AG04450 (cell line): ENCODE measurements around the gene PDE11A. TPM values are rescaled to one million over a fixed set of nuclear protein-coding genes. Genes with fewer than 3 reads are reported as not detected.
A peak's percentile ranks its signal among the peaks of the same experiment; 100 is the strongest.

Source experiments
- CTCF ChIA-PET: fragments of 300-600, 350-600 bp; formaldehyde crosslinking; extraction: SDS; loops from one replicate; lab custom pipeline; 2022; ENCODE audit warnings: antibody characterized with exemption, inconsistent platforms; lab: Charles Lee
- POLR2A ChIA-PET: fragments of 350-600 bp; formaldehyde crosslinking; extraction: SDS; loops from one replicate; lab custom pipeline; 2021; ENCODE audit warnings: antibody characterized with exemption, inconsistent platforms; lab: Yijun Ruan, JAX
- DNase-seq: peaks from one replicate; pipeline ENCODE4 v3.0.0-alpha.2; 2011; ENCODE audit warnings: low read depth, low spot score
- H3K27ac ChIP-seq: one replicate; pipeline ENCODE4 v1.5.1; 2012; ENCODE audit warnings: low read depth, low read length, control low read depth
- H3K27me3 ChIP-seq: one replicate; pipeline ENCODE4 v1.6.0; 2012; ENCODE audit warnings: low read length; ENCODE audit not compliant: control insufficient read depth, insufficient read depth
- H3K4me3 ChIP-seq: 2 replicates; pipeline ENCODE4 v1.5.1; 2011; ENCODE audit warnings: mild to moderate bottlenecking, low read depth, low read length, control low read depth
- H3K9me3 ChIP-seq: 2 replicates; pipeline ENCODE4 v1.5.1; 2012; ENCODE audit warnings: low read length; ENCODE audit not compliant: control insufficient read depth, insufficient read depth
- polyA plus RNA-seq: library from polyadenylated mRNA; depleted of rRNA; stranded (reverse); fragments of >200 nt; gene quantifications from 2 replicates; pipeline ENCODE4 v1.2.3, GENCODE V29; 2011
- TF ChIP-seq, protein P1 (sequence below): IDR thresholded peaks from 2 replicates; pipeline ENCODE4 v1.5.1; 2011; ENCODE audit warnings: low read depth, low read length, control low read depth, inconsistent platforms

PDE11A gene
- polyA plus RNA-seq, 1 experiment, result 0.24 TPM

- H3K9me3 ChIP-seq, result no peaks in the 10 kb centered on the region; the same call in 1 of the 2 replicates
- H3K4me3 ChIP-seq, result peak overlapping the region; percentile 88
- H3K27ac ChIP-seq, result no peak overlapping the region
- no peak for DNase-seq
- CTCF ChIA-PET, result interaction anchor here (0.9 to 7.5 kb wide), 3 partner anchors 11 to 128 kb away, joined by 3 to 68 read pairs (median 3); no protein-coding TSS in a partner anchor
- no peaks in the 10 kb centered on the region for H3K27me3 ChIP-seq
- TF ChIP-seq, protein P1, sequence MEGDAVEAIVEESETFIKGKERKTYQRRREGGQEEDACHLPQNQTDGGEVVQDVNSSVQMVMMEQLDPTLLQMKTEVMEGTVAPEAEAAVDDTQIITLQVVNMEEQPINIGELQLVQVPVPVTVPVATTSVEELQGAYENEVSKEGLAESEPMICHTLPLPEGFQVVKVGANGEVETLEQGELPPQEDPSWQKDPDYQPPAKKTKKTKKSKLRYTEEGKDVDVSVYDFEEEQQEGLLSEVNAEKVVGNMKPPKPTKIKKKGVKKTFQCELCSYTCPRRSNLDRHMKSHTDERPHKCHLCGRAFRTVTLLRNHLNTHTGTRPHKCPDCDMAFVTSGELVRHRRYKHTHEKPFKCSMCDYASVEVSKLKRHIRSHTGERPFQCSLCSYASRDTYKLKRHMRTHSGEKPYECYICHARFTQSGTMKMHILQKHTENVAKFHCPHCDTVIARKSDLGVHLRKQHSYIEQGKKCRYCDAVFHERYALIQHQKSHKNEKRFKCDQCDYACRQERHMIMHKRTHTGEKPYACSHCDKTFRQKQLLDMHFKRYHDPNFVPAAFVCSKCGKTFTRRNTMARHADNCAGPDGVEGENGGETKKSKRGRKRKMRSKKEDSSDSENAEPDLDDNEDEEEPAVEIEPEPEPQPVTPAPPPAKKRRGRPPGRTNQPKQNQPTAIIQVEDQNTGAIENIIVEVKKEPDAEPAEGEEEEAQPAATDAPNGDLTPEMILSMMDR, result no peak
- POLR2A ChIA-PET, result no interaction called here
These were observed 454.7 kb downstream of the PDE11A start for GRCh38 chr2:177617849-177618248.

- H3K27ac ChIP-seq, result no peak overlapping the region
- TF ChIP-seq, protein P1, result no peak
- POLR2A ChIA-PET, result no interaction called here
- CTCF ChIA-PET, result interaction anchor here (0.7 to 7.5 kb wide), 5 partner anchors 13 to 452 kb away, joined by 3 to 68 read pairs (median 3); no protein-coding TSS in a partner anchor
- H3K9me3 ChIP-seq, result no peaks in the 10 kb centered on the region; the same call in 1 of the 2 replicates
- H3K4me3 ChIP-seq, result no peak overlapping the region
- no peak for DNase-seq
- no peaks in the 10 kb centered on the region for H3K27me3 ChIP-seq
These were observed 455.8 kb downstream of the PDE11A start for GRCh38 chr2:177616731-177617130.

GRCh38 chr2:177616066-177616465 is 456.5 kb downstream of the PDE11A start:
- ChIA-PET CTCF (interaction anchor here (1.0 to 7.5 kb wide), 4 partner anchors 12 to 451 kb away, joined by 3 to 68 read pairs (median 4); no protein-coding TSS in a partner anchor), POLR2A (no interaction called here)
- no peaks in the 10 kb centered on the region; the same call in 1 of the 2 replicates for H3K9me3 ChIP-seq
- DNase-seq, result no peak
- no peak overlapping the region for H3K4me3 ChIP-seq
- H3K27me3 ChIP-seq, result no peaks in the 10 kb centered on the region
- H3K27ac ChIP-seq, result no peak overlapping the region
- TF ChIP-seq, protein P1, result no peak

GRCh38 chr2:177612659-177613058 is 459.9 kb downstream of the PDE11A start:
- no peak overlapping the region for H3K27ac ChIP-seq
- CTCF ChIA-PET, result interaction anchor here (7.5 kb wide), 1 partner anchor 9 kb away, joined by 68 read pairs; no protein-coding TSS in a partner anchor
- TF ChIP-seq, protein P1, result no peak
- H3K4me3 ChIP-seq, result no peak overlapping the region
- no peaks in the 10 kb centered on the region for H3K27me3 ChIP-seq
- no peaks in the 10 kb centered on the region for H3K9me3 ChIP-seq
- DNase-seq, result no peak
- POLR2A ChIA-PET, result no interaction called here

DNA sequence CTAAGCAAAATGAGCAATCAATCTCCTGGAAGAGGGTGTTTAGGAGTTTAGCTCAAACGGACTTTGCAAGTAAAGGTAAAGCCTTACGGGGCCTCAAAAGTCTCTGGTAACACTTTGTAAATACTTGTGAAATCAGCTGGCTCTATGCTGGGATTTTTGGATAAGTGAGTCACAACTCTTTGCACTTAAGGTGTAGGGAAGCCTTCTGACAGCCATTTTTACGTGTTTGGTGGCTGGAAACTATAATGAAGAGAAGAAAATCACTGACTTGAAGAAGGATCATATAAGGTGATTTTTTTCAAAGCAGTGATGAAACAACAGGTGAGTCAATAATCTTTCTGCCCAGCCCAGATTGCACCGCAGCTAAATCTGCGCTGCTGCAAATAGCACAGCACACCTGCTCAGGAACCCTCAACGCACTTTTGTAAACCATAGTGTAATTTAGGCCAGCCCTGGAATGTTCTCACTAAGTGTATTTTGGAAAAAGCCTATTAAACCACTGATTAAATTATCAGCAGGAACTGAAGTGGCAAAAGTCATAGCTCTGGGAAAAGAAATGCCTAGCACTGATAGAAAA is 461.2 kb downstream of the PDE11A start:
- Histone ChIP-seq H3K27ac (no peak overlapping the region), H3K4me3 (no peak overlapping the region)
- CTCF ChIA-PET, result interaction anchor here (0.7 to 7.5 kb wide), 3 partner anchors 8 to 267 kb away, joined by 3 to 68 read pairs (median 4); no protein-coding TSS in a partner anchor

More for the DNA sequence above, 461.2 kb downstream of the PDE11A start:
- POLR2A ChIA-PET, result no interaction called here
- Histone ChIP-seq H3K9me3 (no peaks in the 10 kb centered on the region), H3K27me3 (no peaks in the 10 kb centered on the region)
- no peak for DNase-seq
- TF ChIP-seq, protein P1, result no peak
